Measurements from ENCODE around the gene PBLD.

GRCh38 chr10:68301301-68301700 is 31.4 kb downstream of the PBLD start:
- TF ChIP-seq CSDC2 (CRISPR knock-in tag; IDR thresholded peaks at IDR 0.05) = no peak
- TF ChIP-seq ARNTL (CRISPR knock-in tag; IDR thresholded peaks at IDR 0.05; ENCODE audit: borderline replicate concordance, low read depth) = no peak
- no peak for TF ChIP-seq ZFP30 (CRISPR knock-in tag; IDR thresholded peaks at IDR 0.05)
- no peak for TF ChIP-seq CSRNP3 (CRISPR knock-in tag; IDR thresholded peaks at IDR 0.05)
- TF ChIP-seq GLIS3 (CRISPR knock-in tag; IDR thresholded peaks at IDR 0.05) = no peak
- TF ChIP-seq PATZ1 (CRISPR knock-in tag; IDR thresholded peaks at IDR 0.05; ENCODE audit: borderline replicate concordance) = no peak
- no peak for TF ChIP-seq TSHZ2 (CRISPR knock-in tag; IDR thresholded peaks at IDR 0.05)
- no peak for TF ChIP-seq ZFP3 (CRISPR knock-in tag; IDR thresholded peaks at IDR 0.05)
- TF ChIP-seq ZNF565 (CRISPR knock-in tag; conservative IDR thresholded peaks at IDR 0.05; ENCODE audit: low read depth) = no peak

Measured in SK-N-SH treated with all-trans-retinoic acid at 6 μM for 48 hours (cell line).